22Rv1 (cell line): ENCODE measurements around the gene NGFR.

Source experiments
- H3K27ac ChIP-seq: fragments of 450-650 bp; 2 replicates; pipeline ENCODE4 v1.5.1; 2017
- CTCF ChIP-seq: fragments of 450-650 bp; IDR thresholded peaks from 2 replicates; pipeline ENCODE4 v1.5.1; 2017; ENCODE audit warnings: mild to moderate bottlenecking
- ZFX ChIP-seq: fragments of 450-650 bp; IDR thresholded peaks from 2 replicates; pipeline ENCODE4 v1.6.1; 2017; ENCODE audit warnings: antibody characterized with exemption, borderline replicate concordance

Gene NGFR

GRCh38 chr17:49509588-49509917 is 14.5 kb downstream of the NGFR start:
- no peak for TF ChIP-seq ZFX
- TF ChIP-seq CTCF, result no peak
- H3K27ac ChIP-seq, result no peak overlapping the region

- TF ChIP-seq ZFX (no peak), CTCF (no peak)
- no peak overlapping the region for H3K27ac ChIP-seq
Measured at GRCh38 chr17:49510059-49510719, 15.1 kb downstream of the NGFR start.

GRCh38 chr17:49510720-49511110 is 15.6 kb downstream of the NGFR start:
- H3K27ac ChIP-seq, result no peak overlapping the region
- no peak for TF ChIP-seq CTCF
- no peak for TF ChIP-seq ZFX

GRCh38 chr17:49511810-49512209 is 16.7 kb downstream of the NGFR start:
- TF ChIP-seq CTCF (no peak), ZFX (no peak)
- H3K27ac ChIP-seq, result no peak overlapping the region

- no peak overlapping the region for H3K27ac ChIP-seq
- TF ChIP-seq CTCF, result no peak
- TF ChIP-seq ZFX, result no peak
Measured at GRCh38 chr17:49512296-49513043, 17.4 kb downstream of the NGFR start.

GRCh38 chr17:49513044-49513395 is 17.9 kb downstream of the NGFR start:
- TF ChIP-seq CTCF (no peak), ZFX (no peak)
- H3K27ac ChIP-seq, result no peak overlapping the region

- TF ChIP-seq CTCF (no peak), ZFX (no peak)
- H3K27ac ChIP-seq, result no peak overlapping the region
Measured at GRCh38 chr17:49513641-49514040, 18.5 kb downstream of the NGFR start.
